ENCODE measurements around the gene DAB1. TPM values are rescaled to one million over a fixed set of nuclear protein-coding genes. Genes with fewer than 3 reads are reported as not detected.

Gene DAB1
- total RNA-seq, 4 donors from 2014 or later = 0.22 TPM; not detected in 3

DNA sequence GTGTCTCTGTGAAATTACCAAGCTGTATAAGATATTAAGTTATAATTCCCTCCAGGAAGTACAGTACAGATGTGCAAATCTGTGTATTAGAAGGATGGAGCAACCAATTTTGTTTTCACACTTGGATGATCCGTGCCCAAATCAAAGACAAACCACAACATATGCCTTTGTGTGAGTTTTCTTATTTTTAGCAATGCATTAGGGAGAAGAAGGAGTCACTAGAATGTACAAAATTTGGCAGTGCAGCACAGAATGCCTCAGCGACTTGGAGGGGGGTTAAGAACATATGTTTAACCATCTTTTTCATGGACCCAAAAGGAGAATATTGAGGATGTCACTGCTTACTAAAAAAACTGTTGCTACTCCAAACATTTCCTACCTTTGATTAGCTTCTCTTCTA lies 45.3 kb downstream of the DAB1 start:
- in situ Hi-C loops (cut with MboI; ENCODE audit: low sequenced_read_pairs in 4 of 4) = no loop called here
- Histone ChIP-seq H3K36me3 (no peaks in the 10 kb centered on the region), H3K27ac (no peak overlapping the region), H3K4me1 (no peaks in the 10 kb centered on the region), H3K27me3 (no peaks in the 10 kb centered on the region), H3K9me3 (no peaks in the 10 kb centered on the region), H3K4me3 (no peak overlapping the region)
- intact Hi-C loops (cut with DNase I; ENCODE audit: low total_unique reads) = no loop called here
- DNase-seq (no peak), ATAC-seq (no peak)
- no peak for TF ChIP-seq POLR2A (IDR thresholded peaks at IDR 0.05)
- TF ChIP-seq, protein P1, sequence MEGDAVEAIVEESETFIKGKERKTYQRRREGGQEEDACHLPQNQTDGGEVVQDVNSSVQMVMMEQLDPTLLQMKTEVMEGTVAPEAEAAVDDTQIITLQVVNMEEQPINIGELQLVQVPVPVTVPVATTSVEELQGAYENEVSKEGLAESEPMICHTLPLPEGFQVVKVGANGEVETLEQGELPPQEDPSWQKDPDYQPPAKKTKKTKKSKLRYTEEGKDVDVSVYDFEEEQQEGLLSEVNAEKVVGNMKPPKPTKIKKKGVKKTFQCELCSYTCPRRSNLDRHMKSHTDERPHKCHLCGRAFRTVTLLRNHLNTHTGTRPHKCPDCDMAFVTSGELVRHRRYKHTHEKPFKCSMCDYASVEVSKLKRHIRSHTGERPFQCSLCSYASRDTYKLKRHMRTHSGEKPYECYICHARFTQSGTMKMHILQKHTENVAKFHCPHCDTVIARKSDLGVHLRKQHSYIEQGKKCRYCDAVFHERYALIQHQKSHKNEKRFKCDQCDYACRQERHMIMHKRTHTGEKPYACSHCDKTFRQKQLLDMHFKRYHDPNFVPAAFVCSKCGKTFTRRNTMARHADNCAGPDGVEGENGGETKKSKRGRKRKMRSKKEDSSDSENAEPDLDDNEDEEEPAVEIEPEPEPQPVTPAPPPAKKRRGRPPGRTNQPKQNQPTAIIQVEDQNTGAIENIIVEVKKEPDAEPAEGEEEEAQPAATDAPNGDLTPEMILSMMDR (IDR thresholded peaks at IDR 0.05 in 4 of 5, conservative IDR thresholded peaks at IDR 0.05 in 1 of 5) = no peak

DNA sequence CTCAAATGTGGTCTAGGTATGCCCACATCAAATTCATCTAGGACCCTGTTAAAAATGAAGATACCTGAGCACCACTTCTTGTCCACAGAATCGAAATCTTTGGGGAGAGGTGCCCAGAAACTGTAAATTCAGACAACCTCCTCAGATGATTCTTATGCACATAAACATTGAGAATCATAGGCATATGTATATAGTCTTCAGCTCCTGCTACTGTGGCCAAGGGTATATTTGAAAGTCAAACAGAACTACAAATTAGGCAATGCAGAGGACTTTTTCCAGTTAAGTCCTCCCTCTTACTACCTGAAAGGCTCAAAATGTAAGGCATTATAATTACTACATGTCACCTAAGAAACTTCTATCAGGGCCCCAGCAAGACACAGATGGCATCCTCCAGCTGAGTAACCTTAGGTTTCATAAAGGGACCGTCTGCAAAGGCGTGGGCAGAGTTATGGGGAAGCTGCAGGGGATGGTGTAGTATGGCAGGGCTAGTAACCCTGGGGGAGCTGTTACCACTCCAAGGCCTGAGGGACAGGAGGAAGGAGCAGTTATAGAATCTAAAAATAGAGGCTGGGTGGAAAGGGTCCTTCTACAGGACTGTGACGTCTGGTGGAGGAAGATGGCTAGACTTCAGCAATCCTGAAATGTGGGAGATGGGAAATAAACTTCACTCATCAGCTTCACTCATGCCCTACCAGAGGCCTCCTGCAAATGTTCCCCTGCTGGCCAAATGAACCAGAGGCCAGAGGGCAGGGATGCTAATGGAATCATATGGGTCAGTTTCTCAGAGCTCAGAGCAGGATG lies 46.3 kb downstream of the DAB1 start:
- H3K27ac ChIP-seq = no peak overlapping the region
- no peaks in the 10 kb centered on the region for H3K36me3 ChIP-seq
- TF ChIP-seq, protein P1 (IDR thresholded peaks at IDR 0.05 in 4 of 5, conservative IDR thresholded peaks at IDR 0.05 in 1 of 5) = no peak
- TF ChIP-seq POLR2A (IDR thresholded peaks at IDR 0.05) = no peak
- DNase-seq (no peak), ATAC-seq (no peak)
- no peaks in the 10 kb centered on the region for H3K27me3 ChIP-seq
- in situ Hi-C loops (cut with MboI; ENCODE audit: low sequenced_read_pairs in 4 of 4) (no loop called here), intact Hi-C loops (cut with DNase I; ENCODE audit: low total_unique reads) (no loop called here)
- H3K4me3 ChIP-seq = no peak overlapping the region
- H3K4me1 ChIP-seq = no peaks in the 10 kb centered on the region
- H3K9me3 ChIP-seq = no peaks in the 10 kb centered on the region

DNA sequence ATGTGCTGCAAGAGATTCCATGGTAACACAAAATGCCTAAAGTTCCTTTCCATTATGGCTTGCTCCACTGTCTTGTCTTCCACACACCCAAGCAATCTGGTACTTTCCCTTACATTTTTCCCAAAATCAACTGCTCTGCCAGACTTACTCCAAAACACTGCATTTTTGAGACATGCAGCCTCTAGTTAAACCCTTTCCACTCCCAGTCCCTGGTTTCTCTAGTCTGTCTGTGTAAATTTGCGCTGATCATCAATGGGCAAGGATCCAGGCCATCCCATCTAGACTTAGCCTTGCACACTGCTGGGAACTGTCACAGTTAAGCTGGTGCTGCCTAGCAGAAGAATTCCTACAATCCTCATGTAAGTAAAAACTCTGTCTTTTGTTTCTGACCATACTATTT lies 47.8 kb downstream of the DAB1 start:
- Histone ChIP-seq H3K4me1 (no peaks in the 10 kb centered on the region), H3K36me3 (no peaks in the 10 kb centered on the region), H3K27ac (no peak overlapping the region), H3K27me3 (no peaks in the 10 kb centered on the region), H3K4me3 (no peak overlapping the region), H3K9me3 (no peaks in the 10 kb centered on the region)
- intact Hi-C loops (cut with DNase I; ENCODE audit: low total_unique reads) (no loop called here), in situ Hi-C loops (cut with MboI; ENCODE audit: low sequenced_read_pairs in 4 of 4) (no loop called here)
- no peak for TF ChIP-seq POLR2A (IDR thresholded peaks at IDR 0.05)
- TF ChIP-seq, protein P1 (IDR thresholded peaks at IDR 0.05 in 4 of 5, conservative IDR thresholded peaks at IDR 0.05 in 1 of 5) = no peak
- ATAC-seq (no peak), DNase-seq (no peak)

DNA sequence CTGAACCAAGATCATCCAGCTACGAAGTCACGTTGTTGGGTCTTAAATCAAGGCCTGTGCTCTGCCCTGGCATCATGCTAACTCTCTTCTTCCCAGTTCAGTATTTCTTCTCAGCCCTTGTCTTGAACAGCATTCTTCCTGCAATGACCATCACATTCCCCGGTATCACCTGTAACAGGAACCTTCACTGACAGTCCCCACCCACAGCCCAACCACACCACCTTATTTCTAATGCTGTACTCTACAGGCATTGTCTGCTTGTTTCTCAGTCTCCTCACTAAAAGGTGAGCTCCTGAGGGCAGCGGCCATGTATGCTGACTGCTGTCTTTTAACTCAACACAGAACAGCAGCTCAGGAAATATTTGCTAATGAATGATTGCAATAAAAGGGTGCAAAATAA lies 54.0 kb downstream of the DAB1 start:
- intact Hi-C loops (cut with DNase I; ENCODE audit: low total_unique reads) (no loop called here), in situ Hi-C loops (cut with MboI; ENCODE audit: low sequenced_read_pairs in 4 of 4) (no loop called here)
- DNase-seq = no peak
- ATAC-seq = no peak
- Histone ChIP-seq H3K4me3 (no peak overlapping the region), H3K27ac (no peak overlapping the region), H3K27me3 (no peaks in the 10 kb centered on the region), H3K9me3 (no peaks in the 10 kb centered on the region), H3K4me1 (no peaks in the 10 kb centered on the region), H3K36me3 (no peaks in the 10 kb centered on the region)
- TF ChIP-seq, protein P1 (IDR thresholded peaks at IDR 0.05 in 4 of 5, conservative IDR thresholded peaks at IDR 0.05 in 1 of 5) = no peak
- no peak for TF ChIP-seq POLR2A (IDR thresholded peaks at IDR 0.05)

DNA sequence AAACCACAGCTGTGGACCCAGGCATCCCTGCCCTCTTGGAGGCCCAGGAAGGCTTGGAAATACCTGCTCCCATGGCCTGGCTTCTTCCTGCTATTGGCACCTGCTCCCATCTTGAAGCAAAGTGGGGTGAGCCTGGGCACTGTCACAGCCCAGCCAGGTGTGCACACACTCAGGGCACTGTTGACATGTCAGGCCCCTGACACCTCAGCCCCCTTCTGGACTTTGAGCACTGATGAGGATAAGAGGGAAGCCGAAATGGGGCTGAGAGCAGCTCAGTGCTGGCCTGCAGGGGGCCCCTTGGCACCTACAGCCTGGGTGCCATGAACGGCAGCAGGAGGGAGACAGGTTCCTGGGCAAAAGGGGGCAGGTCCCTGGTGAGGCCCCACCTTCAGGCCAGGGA lies 55.9 kb downstream of the DAB1 start:
- ATAC-seq (no peak), DNase-seq (no peak)
- H3K36me3 ChIP-seq = no peaks in the 10 kb centered on the region
- H3K27ac ChIP-seq = no peak overlapping the region
- TF ChIP-seq, protein P1 (IDR thresholded peaks at IDR 0.05 in 4 of 5, conservative IDR thresholded peaks at IDR 0.05 in 1 of 5) = no peak
- no peak for TF ChIP-seq POLR2A (IDR thresholded peaks at IDR 0.05)
- in situ Hi-C loops (cut with MboI; ENCODE audit: low sequenced_read_pairs in 4 of 4) = no loop called here
- H3K9me3 ChIP-seq = no peaks in the 10 kb centered on the region
- H3K27me3 ChIP-seq = no peaks in the 10 kb centered on the region
- no peaks in the 10 kb centered on the region for H3K4me1 ChIP-seq
- no peak overlapping the region for H3K4me3 ChIP-seq
- intact Hi-C loops (cut with DNase I; ENCODE audit: low total_unique reads) = no loop called here
